OCI-LY7 (cell line): Measurements from ENCODE around the gene KLK15. TPM values are rescaled to one million over a fixed set of nuclear protein-coding genes. Genes with fewer than 3 reads are reported as not detected.

Experiments
- BruUV-seq: library from RNA; stranded (reverse); fragments of 400-500 nt; replicated peaks from 2 replicates; lab custom pipeline; 2021; lab: Mats Ljungman, UMichigan
- CTCF ChIA-PET: fragments of 300-600 bp; sonication (Branson Sonifier 250); formaldehyde crosslinking; loops from one replicate; lab custom pipeline; 2022; ENCODE audit warnings: antibody characterized with exemption; ENCODE audit not compliant: unreplicated experiment; lab: Charles Lee
- POLR2A ChIA-PET: fragments of 300-600 bp; sonication (Branson Sonifier 250); formaldehyde crosslinking; loops from one replicate; lab custom pipeline; 2022; ENCODE audit warnings: antibody characterized with exemption; lab: Charles Lee
- DNase-seq: peaks from one replicate; pipeline ENCODE4 v3.0.0-alpha.2; 2015; ENCODE audit warnings: low spot score
- H2AFZ ChIP-seq: fragments of 200-600 bp; sonication (generic), shearing (Covaris generic); 2 replicates; pipeline ENCODE4 v1.6.1; 2014; ENCODE audit warnings: mild to moderate bottlenecking, antibody characterized with exemption, low read length, moderate library complexity
- H3K27ac ChIP-seq: fragments of 200-600 bp; sonication (generic); 2 replicates; pipeline ENCODE4 v1.5.1; 2014; ENCODE audit warnings: mixed run types, low read depth, mild to moderate bottlenecking, moderate library complexity, low read length, inconsistent platforms; ENCODE audit not compliant: poor library complexity, severe bottlenecking
- H3K36me3 ChIP-seq: fragments of 200-600 bp; sonication (generic); 2 replicates; pipeline ENCODE4 v1.6.1; 2014; ENCODE audit warnings: mild to moderate bottlenecking, antibody characterized with exemption, low read length, moderate library complexity, mixed read lengths; ENCODE audit not compliant: insufficient read depth
- H3K4me1 ChIP-seq: fragments of 200-600 bp; sonication (generic); 2 replicates; pipeline ENCODE4 v1.5.1; 2014; ENCODE audit warnings: mild to moderate bottlenecking, low read length; ENCODE audit not compliant: insufficient read depth, poor library complexity, severe bottlenecking
- H3K4me2 ChIP-seq: fragments of 200-600 bp; sonication (generic); 2 replicates; pipeline ENCODE4 v1.6.1; 2014; ENCODE audit warnings: mild to moderate bottlenecking, low read length
- H3K4me3 ChIP-seq: fragments of 200-600 bp; sonication (generic); 2 replicates; pipeline ENCODE4 v1.5.1; 2014; ENCODE audit warnings: mild to moderate bottlenecking, low read depth, low read length; ENCODE audit not compliant: poor library complexity, severe bottlenecking
- H3K79me2 ChIP-seq: fragments of 200-600 bp; sonication (generic); 2 replicates; pipeline ENCODE4 v1.6.1; 2016; ENCODE audit warnings: low read depth, mild to moderate bottlenecking, low read length, moderate library complexity, mixed read lengths; ENCODE audit not compliant: insufficient read depth
- H3K9me2 ChIP-seq: fragments of 200-600 bp; sonication (generic); 2 replicates; pipeline ENCODE4 v1.6.1; 2016; ENCODE audit warnings: mild to moderate bottlenecking, low read length, mixed read lengths; ENCODE audit not compliant: insufficient read depth
- H3K9me3 ChIP-seq: fragments of 200-600 bp; sonication (generic); 2 replicates; pipeline ENCODE4 v1.6.1; 2014; ENCODE audit warnings: mild to moderate bottlenecking, mixed run types, low read length, mixed read lengths
- H4K20me1 ChIP-seq: fragments of 200-600 bp; sonication (generic); 2 replicates; pipeline ENCODE4 v1.6.1; 2014; ENCODE audit warnings: mild to moderate bottlenecking, antibody characterized with exemption, low read length, moderate library complexity, mixed read lengths; ENCODE audit not compliant: insufficient read depth
- EZH2phosphoT487 ChIP-seq: fragments of 200-600 bp; sonication (generic); IDR thresholded peaks from 2 replicates; pipeline ENCODE4 v1.6.1; 2018; ENCODE audit warnings: low read depth, borderline replicate concordance, mild to moderate bottlenecking, mixed run types, antibody characterized with exemption, low read length, moderate library complexity, mixed read lengths
- intact Hi-C: fragments of 100-400 bp; cut with micrococcal nuclease; formaldehyde crosslinking; loops from one replicate; pipeline ENCODE4 v1.10.0; 2022; ENCODE audit not compliant: unreplicated experiment
- total RNA-seq, 2 experiments: library from RNA; depleted of rRNA in 1 of 2; stranded (reverse); fragments of >200 nt in 1 of 2; shearing (Covaris generic) in 1 of 2; gene quantifications; 2 replicates each; pipeline ENCODE4 v1.2.3, GENCODE V29; 2014 to 2022
- TF ChIP-seq, protein P1 (sequence below): fragments of 200-600 bp; sonication (generic); conservative IDR thresholded peaks from 2 replicates; pipeline ENCODE4 v1.5.1; 2014; ENCODE audit warnings: mild to moderate bottlenecking, antibody characterized with exemption, low read length, moderate library complexity, mixed read lengths

KLK15 gene
- total RNA-seq, 2 experiments from 2014 or later, result not detected

DNA sequence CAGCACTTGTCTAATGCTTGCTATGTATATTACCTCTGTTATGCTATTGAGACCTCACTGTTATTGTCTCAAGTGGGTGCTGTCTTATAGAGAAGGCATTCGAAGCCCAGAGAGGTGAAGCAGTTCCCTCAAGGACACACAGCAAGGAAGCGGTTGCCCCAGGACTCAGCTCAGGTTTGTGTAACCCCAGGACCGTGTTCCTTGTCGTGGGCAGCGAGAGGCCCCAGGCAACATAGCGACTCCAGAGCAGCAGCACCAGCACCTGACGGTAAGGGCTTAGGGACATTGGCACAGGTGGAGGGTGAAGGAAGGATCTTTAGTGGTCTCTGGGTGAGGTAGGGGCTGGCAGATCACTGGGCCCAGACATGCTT, 2.4 kb downstream of the KLK15 start:
- POLR2A ChIA-PET, result no interaction called here

DNA sequence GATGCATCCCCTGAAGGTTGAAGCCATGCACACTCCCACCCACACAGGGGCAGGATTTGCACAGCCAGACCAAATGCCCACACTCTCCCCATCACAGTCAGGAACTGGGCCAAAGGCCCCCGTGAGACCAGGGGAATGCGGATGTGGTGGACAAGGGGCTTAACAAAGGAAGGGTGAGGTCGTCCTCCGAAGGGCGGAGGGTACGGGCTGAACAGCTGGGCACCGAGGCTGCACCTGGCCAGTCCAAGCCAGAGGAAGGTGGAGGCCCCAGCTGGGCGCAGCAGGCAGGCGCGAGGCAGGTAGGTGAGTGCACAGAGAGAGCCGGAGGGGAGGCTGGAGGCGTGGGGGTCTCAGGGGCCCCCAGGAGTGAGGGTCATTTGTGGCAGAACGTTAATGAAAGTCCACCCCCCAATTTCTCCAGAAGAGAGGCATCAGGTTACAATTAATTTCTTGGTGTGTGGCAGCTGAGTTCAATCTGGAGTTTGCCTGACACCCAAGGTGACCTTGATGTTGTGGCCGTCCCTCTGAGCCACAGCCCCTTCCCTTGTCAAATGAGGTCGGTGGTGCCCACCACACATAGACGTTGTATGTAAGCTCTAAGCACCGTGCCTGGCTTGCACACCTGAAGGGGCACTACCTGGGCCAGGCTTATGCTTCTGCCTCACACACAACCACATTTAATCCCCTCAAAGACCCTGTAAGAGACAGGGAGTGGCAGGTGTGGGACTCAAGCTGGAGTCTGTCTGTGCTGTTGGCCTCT, 2.9 kb downstream of the KLK15 start:
- no peak for DNase-seq
- Histone ChIP-seq H4K20me1 (no peaks in the 10 kb centered on the region), H3K27ac (no peak overlapping the region), H3K4me1 (peaks cover 2% of the 10 kb centered on the region), H3K4me2 (no peak overlapping the region), H3K79me2 (no peaks in the 10 kb centered on the region), H3K9me3 (no peaks in the 10 kb centered on the region), H2AFZ (no peak overlapping the region), H3K4me3 (no peak overlapping the region), H3K9me2 (no peaks in the 10 kb centered on the region), H3K36me3 (no peaks in the 10 kb centered on the region)
- no TSS peak for BruUV-seq
- CTCF ChIA-PET, result no interaction called here
- intact Hi-C loops, result no loop called here
- POLR2A ChIA-PET, result interaction anchor here (0.5 kb wide), 1 partner anchor 315 kb away, joined by 3 read pairs; no protein-coding TSS in a partner anchor
- TF ChIP-seq, protein P1, sequence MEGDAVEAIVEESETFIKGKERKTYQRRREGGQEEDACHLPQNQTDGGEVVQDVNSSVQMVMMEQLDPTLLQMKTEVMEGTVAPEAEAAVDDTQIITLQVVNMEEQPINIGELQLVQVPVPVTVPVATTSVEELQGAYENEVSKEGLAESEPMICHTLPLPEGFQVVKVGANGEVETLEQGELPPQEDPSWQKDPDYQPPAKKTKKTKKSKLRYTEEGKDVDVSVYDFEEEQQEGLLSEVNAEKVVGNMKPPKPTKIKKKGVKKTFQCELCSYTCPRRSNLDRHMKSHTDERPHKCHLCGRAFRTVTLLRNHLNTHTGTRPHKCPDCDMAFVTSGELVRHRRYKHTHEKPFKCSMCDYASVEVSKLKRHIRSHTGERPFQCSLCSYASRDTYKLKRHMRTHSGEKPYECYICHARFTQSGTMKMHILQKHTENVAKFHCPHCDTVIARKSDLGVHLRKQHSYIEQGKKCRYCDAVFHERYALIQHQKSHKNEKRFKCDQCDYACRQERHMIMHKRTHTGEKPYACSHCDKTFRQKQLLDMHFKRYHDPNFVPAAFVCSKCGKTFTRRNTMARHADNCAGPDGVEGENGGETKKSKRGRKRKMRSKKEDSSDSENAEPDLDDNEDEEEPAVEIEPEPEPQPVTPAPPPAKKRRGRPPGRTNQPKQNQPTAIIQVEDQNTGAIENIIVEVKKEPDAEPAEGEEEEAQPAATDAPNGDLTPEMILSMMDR, result no peak
- TF ChIP-seq EZH2phosphoT487, result no peak

More for the DNA sequence above, 2.4 kb downstream of the KLK15 start:
- Histone ChIP-seq H2AFZ (no peak overlapping the region), H3K4me1 (peaks cover 5% of the 10 kb centered on the region), H3K4me3 (no peak overlapping the region), H3K9me2 (no peaks in the 10 kb centered on the region), H3K79me2 (no peaks in the 10 kb centered on the region), H4K20me1 (no peaks in the 10 kb centered on the region), H3K27ac (no peak overlapping the region), H3K36me3 (no peaks in the 10 kb centered on the region), H3K4me2 (no peak overlapping the region), H3K9me3 (no peaks in the 10 kb centered on the region)
- TF ChIP-seq EZH2phosphoT487, result no peak
- TF ChIP-seq, protein P1, result no peak
- CTCF ChIA-PET, result no interaction called here
- intact Hi-C loops, result no loop called here
- no TSS peak for BruUV-seq
- no peak for DNase-seq

DNA sequence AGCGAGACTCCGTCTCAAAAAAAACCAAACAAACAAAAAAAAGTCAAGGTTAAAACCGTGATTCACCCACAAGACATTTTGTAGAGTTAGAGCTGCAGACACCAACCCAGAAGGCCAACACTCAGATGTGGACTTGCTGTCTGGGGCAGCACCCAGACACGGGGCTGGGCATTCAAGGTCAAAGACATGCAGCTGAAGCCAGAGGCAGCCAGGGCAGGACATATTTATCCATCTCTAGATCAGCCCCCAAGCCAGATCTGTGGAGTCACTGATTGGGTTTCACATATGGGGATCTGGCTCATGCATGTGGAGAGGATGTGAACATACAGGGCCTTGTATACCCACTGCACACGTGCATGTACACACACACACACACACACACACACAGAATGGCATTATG, 3.6 kb downstream of the KLK15 start:
- H3K9me2 ChIP-seq, result no peaks in the 10 kb centered on the region
- TF ChIP-seq EZH2phosphoT487, result no peak
- TF ChIP-seq, protein P1, result no peak
- H3K9me3 ChIP-seq, result no peaks in the 10 kb centered on the region
- no peak overlapping the region for H2AFZ ChIP-seq
- no peaks in the 10 kb centered on the region for H3K4me1 ChIP-seq
- no peaks in the 10 kb centered on the region for H3K36me3 ChIP-seq
- no peaks in the 10 kb centered on the region for H3K79me2 ChIP-seq
- POLR2A ChIA-PET, result no interaction called here
- no peaks in the 10 kb centered on the region for H4K20me1 ChIP-seq
- H3K27ac ChIP-seq, result no peak overlapping the region
- no peak for DNase-seq
- intact Hi-C loops, result no loop called here
- no TSS peak for BruUV-seq
- no peak overlapping the region for H3K4me2 ChIP-seq
- CTCF ChIA-PET, result no interaction called here
- no peak overlapping the region for H3K4me3 ChIP-seq
